AG10803 (cell line): ENCODE results near the gene MLF2.
A peak's percentile ranks its signal among the peaks of the same experiment; 100 is the strongest.

Experiments
- DNase-seq: peaks from one replicate; pipeline ENCODE4 v3.0.0; 2010; ENCODE audit warnings: low read depth
- H3K4me3 ChIP-seq: 2 replicates; pipeline ENCODE4 v1.5.1; 2011; ENCODE audit warnings: mild to moderate bottlenecking, low read length, control low read depth
- TF ChIP-seq, protein P1 (sequence below): conservative IDR thresholded peaks from 2 replicates; pipeline ENCODE4 v1.5.1; 2011; ENCODE audit warnings: mild to moderate bottlenecking, low read length, control low read depth, inconsistent platforms

The MLF2 gene

DNA sequence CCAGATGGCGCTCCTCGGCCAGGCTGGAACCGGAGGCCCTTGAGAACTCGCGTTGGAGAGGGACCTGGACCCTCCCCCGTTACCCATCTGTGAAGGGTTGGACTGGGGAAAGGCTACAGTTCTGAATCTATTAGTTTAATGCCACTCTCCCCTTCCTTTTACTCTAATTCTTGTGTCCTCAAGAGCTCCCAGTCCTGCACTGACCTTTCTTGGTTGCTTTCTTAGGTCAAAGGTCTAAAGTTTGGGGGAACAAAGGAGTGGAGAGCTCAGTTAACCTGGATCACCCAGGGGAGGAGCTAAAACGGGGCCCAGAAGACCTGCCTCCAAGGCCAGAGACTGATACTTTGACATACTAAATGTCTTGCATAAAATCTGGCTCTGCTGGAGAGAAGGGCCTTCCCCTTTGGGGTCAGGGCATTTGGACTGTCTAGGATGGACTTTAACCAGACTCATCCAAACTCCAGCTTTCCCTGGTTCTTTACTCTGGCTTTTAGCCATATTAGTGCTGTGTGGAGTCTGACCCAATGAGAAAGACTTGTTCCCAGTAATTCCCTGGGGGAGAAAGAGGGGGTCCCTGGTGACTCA lies 923 bp upstream of the MLF2 start:
- DNase-seq = no peak
- peak overlapping the region; percentile 8; the same call in 1 of the 2 replicates for H3K4me3 ChIP-seq
- TF ChIP-seq, protein P1, sequence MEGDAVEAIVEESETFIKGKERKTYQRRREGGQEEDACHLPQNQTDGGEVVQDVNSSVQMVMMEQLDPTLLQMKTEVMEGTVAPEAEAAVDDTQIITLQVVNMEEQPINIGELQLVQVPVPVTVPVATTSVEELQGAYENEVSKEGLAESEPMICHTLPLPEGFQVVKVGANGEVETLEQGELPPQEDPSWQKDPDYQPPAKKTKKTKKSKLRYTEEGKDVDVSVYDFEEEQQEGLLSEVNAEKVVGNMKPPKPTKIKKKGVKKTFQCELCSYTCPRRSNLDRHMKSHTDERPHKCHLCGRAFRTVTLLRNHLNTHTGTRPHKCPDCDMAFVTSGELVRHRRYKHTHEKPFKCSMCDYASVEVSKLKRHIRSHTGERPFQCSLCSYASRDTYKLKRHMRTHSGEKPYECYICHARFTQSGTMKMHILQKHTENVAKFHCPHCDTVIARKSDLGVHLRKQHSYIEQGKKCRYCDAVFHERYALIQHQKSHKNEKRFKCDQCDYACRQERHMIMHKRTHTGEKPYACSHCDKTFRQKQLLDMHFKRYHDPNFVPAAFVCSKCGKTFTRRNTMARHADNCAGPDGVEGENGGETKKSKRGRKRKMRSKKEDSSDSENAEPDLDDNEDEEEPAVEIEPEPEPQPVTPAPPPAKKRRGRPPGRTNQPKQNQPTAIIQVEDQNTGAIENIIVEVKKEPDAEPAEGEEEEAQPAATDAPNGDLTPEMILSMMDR = peak; percentile 93; the same call in 1 of the 2 replicates

DNA sequence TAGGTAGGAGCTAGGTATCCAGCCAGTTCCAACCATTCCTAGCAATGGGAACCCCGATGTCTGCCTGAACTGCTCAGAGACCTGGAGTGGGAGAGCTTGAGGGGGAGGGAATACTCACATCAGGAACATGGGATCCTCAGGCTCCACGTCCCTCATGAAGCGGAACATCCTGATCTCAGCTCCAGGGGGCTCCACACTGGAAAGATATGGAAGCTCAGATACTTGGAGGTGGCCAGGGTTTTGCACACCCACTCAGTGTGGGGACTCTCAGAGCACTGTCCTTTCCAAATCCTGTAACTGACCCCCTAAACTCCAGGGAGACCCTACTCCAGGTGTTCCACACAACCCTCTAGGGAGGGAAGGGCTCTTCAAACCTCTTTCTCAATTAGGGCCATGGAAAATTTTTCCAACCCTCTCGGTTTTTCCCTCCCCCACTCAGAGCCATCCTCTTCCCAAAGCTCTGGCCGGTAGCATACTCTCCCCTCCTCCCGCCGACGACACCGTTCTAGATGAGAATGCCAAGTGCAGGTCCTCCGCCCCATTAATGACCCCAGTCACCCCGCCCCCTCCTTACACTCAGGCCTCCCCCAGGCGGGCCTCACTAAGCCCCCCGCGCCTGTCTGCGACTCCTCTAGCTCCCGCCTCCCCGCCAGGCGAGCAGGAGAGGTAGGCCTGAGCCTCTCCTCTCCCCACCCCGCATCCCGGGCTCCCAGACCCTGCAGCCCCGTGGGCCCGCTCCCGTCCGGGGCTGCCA lies 597 bp downstream of the MLF2 start:
- peak overlapping the region; percentile 87 for H3K4me3 ChIP-seq
- peak; percentile 52 for DNase-seq
- TF ChIP-seq, protein P1 = peak; percentile 60

DNA sequence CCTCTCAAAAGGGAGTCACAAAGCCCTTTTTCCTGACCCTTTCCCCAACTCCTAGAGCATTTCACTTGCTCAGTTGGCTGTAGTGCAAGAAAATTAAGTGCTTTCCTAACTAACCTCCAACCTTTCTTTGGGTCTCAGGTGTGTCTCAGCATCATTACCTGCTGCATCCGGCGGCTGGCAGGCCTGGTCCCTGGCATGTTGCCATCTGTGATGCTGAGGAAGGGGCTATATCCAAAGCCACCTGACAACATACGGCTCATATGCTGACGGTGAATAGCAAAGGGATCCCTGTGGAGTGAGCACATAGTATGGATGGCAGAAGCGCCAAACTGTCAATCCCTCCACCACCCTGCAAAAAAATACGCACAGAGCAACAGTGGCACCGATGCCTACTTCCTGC lies 1.2 kb downstream of the MLF2 start:
- no peak for DNase-seq
- peak overlapping the region; percentile 87 for H3K4me3 ChIP-seq
- TF ChIP-seq, protein P1 = no peak

DNA sequence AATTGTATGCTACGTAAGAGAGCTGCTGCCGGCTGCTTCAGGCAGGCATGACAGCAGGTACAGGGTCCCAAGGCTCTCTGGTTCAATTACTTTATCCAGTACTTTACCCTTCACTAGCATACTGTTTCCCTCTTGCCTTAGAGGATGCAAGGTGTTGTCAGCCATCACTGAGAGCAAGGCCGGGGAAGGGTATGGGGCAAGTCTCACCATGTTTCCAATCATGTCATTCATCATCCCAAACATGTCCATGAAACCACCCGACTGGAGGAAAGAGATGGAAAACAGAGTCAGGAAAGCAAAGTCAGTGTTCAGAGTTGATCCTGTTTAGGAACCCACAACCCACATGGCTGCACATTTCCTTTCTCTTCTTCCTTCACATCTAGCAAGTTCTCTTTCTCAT lies 2.4 kb downstream of the MLF2 start:
- TF ChIP-seq, protein P1 = no peak
- no peak overlapping the region for H3K4me3 ChIP-seq
- no peak for DNase-seq

DNA sequence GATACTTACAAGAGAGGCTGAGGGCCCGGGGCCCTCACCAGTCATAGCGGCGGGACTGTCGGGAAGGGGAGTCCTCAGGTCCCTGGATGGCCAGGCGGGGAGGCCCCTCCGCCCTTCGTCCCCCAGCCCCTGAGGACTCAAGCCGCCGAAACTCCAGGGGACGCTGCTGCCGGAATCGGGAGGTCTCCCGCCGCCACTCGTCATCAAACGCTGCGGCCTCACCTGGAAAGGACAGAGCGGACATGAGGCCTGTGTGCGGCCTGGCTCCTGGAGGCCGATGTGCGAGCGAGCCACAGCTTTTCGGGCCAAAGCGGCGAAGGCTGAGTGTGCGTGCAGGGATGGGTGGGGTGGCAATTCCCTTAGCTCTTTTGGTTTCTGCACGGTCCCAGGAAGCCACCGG lies 4.2 kb downstream of the MLF2 start:
- no peak overlapping the region for H3K4me3 ChIP-seq
- TF ChIP-seq, protein P1 = no peak
- DNase-seq = no peak

DNA sequence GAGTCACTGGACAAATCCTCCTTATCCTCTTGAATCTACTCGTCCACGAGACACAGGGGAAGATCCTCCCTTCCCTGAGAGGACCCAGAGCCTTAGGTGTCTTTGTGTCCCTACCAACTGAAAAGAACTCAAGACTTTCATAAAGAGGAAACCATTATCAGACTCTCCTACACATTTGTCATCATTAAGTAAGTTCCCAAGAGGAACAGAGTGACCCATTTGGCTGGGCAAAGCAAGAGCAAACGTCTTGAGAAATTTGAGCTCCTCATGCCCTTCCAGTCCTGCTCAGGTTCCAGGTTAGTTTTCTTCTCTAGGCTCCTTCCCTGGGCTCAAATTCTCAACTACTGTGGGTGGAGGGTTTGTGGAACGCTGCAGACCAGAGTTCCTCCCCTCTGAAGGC lies 5.7 kb downstream of the MLF2 start:
- TF ChIP-seq, protein P1 = no peak
- no peak for DNase-seq
- no peak overlapping the region for H3K4me3 ChIP-seq
